ENCODE measurements around the gene DRD3. TPM values are rescaled to one million over a fixed set of nuclear protein-coding genes. Genes with fewer than 3 reads are reported as not detected.

Gene DRD3
- total RNA-seq, 2 experiments from 2014 or later: not detected

DNA sequence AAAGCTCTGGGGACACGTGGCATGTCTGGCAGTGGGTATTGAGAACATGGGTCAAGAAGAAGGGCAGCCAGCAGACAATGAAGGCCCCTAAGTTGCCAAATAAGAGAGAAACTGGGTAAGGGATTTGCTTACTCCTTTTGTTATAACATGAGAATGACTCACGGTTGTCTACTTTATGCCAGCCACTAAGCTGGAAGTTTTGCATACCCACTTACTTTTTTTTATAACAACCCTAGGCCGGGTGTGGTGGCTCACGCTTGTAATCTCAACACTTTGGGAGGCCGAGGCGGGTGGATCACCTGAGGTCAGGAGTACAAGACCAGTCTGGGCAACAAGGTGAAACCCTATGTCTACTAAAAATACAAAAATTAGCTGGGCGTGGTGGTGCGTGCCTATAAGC is 50.0 kb downstream of the DRD3 start:
- DNase-seq (ENCODE audit: low spot score): no peak

DNA sequence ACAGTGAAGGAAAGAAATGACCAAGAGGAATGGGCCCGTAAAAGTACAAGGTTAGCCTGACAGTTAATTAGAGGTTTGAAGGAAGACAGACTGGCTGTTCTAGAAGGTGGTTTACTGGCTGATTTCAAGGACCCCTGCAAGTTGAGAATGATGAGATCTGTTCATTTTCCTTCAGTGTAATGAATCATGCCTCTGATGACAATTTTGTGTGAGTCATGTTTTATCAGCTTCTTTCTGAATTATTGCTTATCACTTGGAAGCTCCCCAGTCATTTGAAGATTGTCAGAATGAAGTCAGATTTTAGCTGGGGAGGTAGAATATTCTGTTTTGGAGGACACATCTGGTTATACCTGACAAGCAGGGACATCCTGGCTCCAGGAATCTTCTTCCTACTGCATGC is 50.6 kb downstream of the DRD3 start:
- CTCF ChIA-PET (ENCODE audit: unreplicated experiment): no interaction called here
- no peaks in the 10 kb centered on the region for H3K9me3 ChIP-seq (ENCODE audit: low read length)
- H3K4me3 ChIP-seq (ENCODE audit: low read depth, low read length, poor library complexity, severe bottlenecking): no peak overlapping the region
- no peak for DNase-seq (ENCODE audit: low spot score)
- no peaks in the 10 kb centered on the region for H3K9me2 ChIP-seq (ENCODE audit: insufficient read depth, low read length)
- no peak overlapping the region for H3K27ac ChIP-seq (ENCODE audit: low read depth, low read length, poor library complexity, severe bottlenecking)
- no peaks in the 10 kb centered on the region for H3K36me3 ChIP-seq (ENCODE audit: insufficient read depth, low read length)
- H3K4me1 ChIP-seq (ENCODE audit: insufficient read depth, low read length, poor library complexity, severe bottlenecking): no peaks in the 10 kb centered on the region
- intact Hi-C loops (cut with micrococcal nuclease; ENCODE audit: unreplicated experiment): no loop called here
- no TSS peak for BruUV-seq (replicated peaks)
- no peaks in the 10 kb centered on the region for H3K79me2 ChIP-seq (ENCODE audit: insufficient read depth, low read depth, low read length)
- no peak overlapping the region for H2AFZ ChIP-seq (ENCODE audit: low read length)
- POLR2A ChIA-PET: interaction anchor here (1.6 kb wide), 1 partner anchor 10 kb away, joined by 3 read pairs; no protein-coding TSS in a partner anchor
- no peaks in the 10 kb centered on the region for H4K20me1 ChIP-seq (ENCODE audit: insufficient read depth, low read length)
- H3K4me2 ChIP-seq (ENCODE audit: low read length): no peak overlapping the region
- TF ChIP-seq EZH2phosphoT487 (IDR thresholded peaks at IDR 0.05; ENCODE audit: borderline replicate concordance, low read depth, low read length): no peak
- TF ChIP-seq CTCF (conservative IDR thresholded peaks at IDR 0.05; ENCODE audit: low read length): no peak

More for the DNA sequence above, 50.0 kb downstream of the DRD3 start:
- H3K4me2 ChIP-seq (ENCODE audit: low read length): no peak overlapping the region
- TF ChIP-seq EZH2phosphoT487 (IDR thresholded peaks at IDR 0.05; ENCODE audit: borderline replicate concordance, low read depth, low read length) (no peak), CTCF (conservative IDR thresholded peaks at IDR 0.05; ENCODE audit: low read length) (no peak)
- H3K27ac ChIP-seq (ENCODE audit: low read depth, low read length, poor library complexity, severe bottlenecking): no peak overlapping the region
- H3K4me1 ChIP-seq (ENCODE audit: insufficient read depth, low read length, poor library complexity, severe bottlenecking): no peaks in the 10 kb centered on the region
- H3K4me3 ChIP-seq (ENCODE audit: low read depth, low read length, poor library complexity, severe bottlenecking): no peak overlapping the region
- BruUV-seq (replicated peaks): no TSS peak
- no peaks in the 10 kb centered on the region for H3K36me3 ChIP-seq (ENCODE audit: insufficient read depth, low read length)
- intact Hi-C loops (cut with micrococcal nuclease; ENCODE audit: unreplicated experiment): no loop called here
- no peak overlapping the region for H2AFZ ChIP-seq (ENCODE audit: low read length)
- ChIA-PET POLR2A (interaction anchor here (1.6 kb wide), 1 partner anchor 10 kb away, joined by 3 read pairs; no protein-coding TSS in a partner anchor), CTCF (ENCODE audit: unreplicated experiment) (no interaction called here)
- H3K79me2 ChIP-seq (ENCODE audit: insufficient read depth, low read depth, low read length): no peaks in the 10 kb centered on the region
- no peaks in the 10 kb centered on the region for H3K9me2 ChIP-seq (ENCODE audit: insufficient read depth, low read length)
- H4K20me1 ChIP-seq (ENCODE audit: insufficient read depth, low read length): no peaks in the 10 kb centered on the region
- H3K9me3 ChIP-seq (ENCODE audit: low read length): no peaks in the 10 kb centered on the region

DNA sequence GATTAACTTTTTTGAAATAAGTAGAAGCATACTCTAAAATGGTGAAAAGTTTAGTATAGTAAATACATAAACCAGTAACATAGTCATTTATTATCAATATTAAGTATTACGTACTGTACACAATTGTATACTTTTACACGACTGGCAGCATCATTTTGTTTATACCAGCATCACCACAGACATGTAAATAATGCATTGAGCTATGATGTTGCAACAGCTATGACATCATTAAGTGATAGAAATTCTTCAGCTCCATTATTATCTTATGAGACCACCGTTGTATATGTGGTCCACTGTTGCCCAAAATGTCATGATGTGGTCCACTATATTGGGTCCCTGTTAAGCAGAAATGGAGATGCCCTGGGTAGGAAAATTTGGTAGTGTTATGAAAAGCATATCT is 51.3 kb downstream of the DRD3 start:
- Histone ChIP-seq H3K4me3 (ENCODE audit: low read depth, low read length, poor library complexity, severe bottlenecking) (no peak overlapping the region), H3K9me2 (ENCODE audit: insufficient read depth, low read length) (no peaks in the 10 kb centered on the region), H3K9me3 (ENCODE audit: low read length) (no peaks in the 10 kb centered on the region), H3K4me1 (ENCODE audit: insufficient read depth, low read length, poor library complexity, severe bottlenecking) (no peaks in the 10 kb centered on the region), H3K27ac (ENCODE audit: low read depth, low read length, poor library complexity, severe bottlenecking) (no peak overlapping the region), H4K20me1 (ENCODE audit: insufficient read depth, low read length) (no peaks in the 10 kb centered on the region), H3K79me2 (ENCODE audit: insufficient read depth, low read depth, low read length) (no peaks in the 10 kb centered on the region), H2AFZ (ENCODE audit: low read length) (no peak overlapping the region), H3K4me2 (ENCODE audit: low read length) (no peak overlapping the region), H3K36me3 (ENCODE audit: insufficient read depth, low read length) (no peaks in the 10 kb centered on the region)
- intact Hi-C loops (cut with micrococcal nuclease; ENCODE audit: unreplicated experiment): no loop called here
- TF ChIP-seq EZH2phosphoT487 (IDR thresholded peaks at IDR 0.05; ENCODE audit: borderline replicate concordance, low read depth, low read length): no peak
- TF ChIP-seq CTCF (conservative IDR thresholded peaks at IDR 0.05; ENCODE audit: low read length): no peak
- ChIA-PET CTCF (ENCODE audit: unreplicated experiment) (no interaction called here), POLR2A (interaction anchor here (0.6 to 1.6 kb wide), 6 partner anchors 11 to 741 kb away, joined by 3 to 5 read pairs (median 3); no protein-coding TSS in a partner anchor)
- no TSS peak for BruUV-seq (replicated peaks)
- no peak for DNase-seq (ENCODE audit: low spot score)
